ENCODE data around the gene NFIX. TPM values are rescaled to one million over a fixed set of nuclear protein-coding genes. Genes with fewer than 3 reads are reported as not detected.

Gene NFIX
- total RNA-seq, 4 donors from 2014 or later, result 39.8 to 55.8 (median 48.2) TPM

DNA sequence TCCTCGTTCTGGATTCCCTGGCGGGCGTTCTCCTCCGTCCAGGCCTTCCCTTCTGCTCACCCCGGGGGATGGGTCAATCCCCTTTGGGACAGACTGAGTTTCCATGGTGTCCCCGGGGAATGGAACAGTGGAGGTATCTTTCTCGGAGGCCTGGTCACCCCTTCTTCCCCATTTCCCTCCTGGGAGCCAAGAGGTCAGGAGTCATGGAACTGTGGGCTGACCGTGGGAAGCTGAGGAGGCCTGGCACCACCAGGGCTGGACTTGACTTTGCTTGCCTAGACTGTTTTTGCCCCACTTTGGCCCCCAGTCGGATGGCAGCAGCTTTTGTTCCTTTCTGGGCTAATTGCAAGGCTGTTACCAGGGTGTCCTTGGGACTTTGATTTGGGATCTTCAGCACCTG lies 124.8 kb downstream of the NFIX start:
- no peak for DNase-seq (ENCODE audit: low spot score in 2 of 2)
- Histone ChIP-seq H3K4me1 (peaks cover 0 to 67% (median 26%) of the 10 kb centered on the region in 4 donors), H3K27me3 (no peaks in the 10 kb centered on the region), H3K9me3 (no peaks in the 10 kb centered on the region), H3K4me3 (no peak overlapping the region), H3K36me3 (peaks cover 0 to 7% (median 0%) of the 10 kb centered on the region in 3 donors), H3K27ac (peak overlapping the region in 1 of 4 donors; percentile 35)
- TF ChIP-seq POLR2A (IDR thresholded peaks at IDR 0.05), result no peak
- no peak for TF ChIP-seq EP300 (IDR thresholded peaks at IDR 0.05)
- TF ChIP-seq, protein P1, sequence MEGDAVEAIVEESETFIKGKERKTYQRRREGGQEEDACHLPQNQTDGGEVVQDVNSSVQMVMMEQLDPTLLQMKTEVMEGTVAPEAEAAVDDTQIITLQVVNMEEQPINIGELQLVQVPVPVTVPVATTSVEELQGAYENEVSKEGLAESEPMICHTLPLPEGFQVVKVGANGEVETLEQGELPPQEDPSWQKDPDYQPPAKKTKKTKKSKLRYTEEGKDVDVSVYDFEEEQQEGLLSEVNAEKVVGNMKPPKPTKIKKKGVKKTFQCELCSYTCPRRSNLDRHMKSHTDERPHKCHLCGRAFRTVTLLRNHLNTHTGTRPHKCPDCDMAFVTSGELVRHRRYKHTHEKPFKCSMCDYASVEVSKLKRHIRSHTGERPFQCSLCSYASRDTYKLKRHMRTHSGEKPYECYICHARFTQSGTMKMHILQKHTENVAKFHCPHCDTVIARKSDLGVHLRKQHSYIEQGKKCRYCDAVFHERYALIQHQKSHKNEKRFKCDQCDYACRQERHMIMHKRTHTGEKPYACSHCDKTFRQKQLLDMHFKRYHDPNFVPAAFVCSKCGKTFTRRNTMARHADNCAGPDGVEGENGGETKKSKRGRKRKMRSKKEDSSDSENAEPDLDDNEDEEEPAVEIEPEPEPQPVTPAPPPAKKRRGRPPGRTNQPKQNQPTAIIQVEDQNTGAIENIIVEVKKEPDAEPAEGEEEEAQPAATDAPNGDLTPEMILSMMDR (IDR thresholded peaks at IDR 0.05), result no peak
- WGBS, 2 donors, result 72 to 75% methylated on average over 8 to 9 of the region's 9 CpGs

GRCh38 chr19:13120817-13121216 lies 125.5 kb downstream of the NFIX start:
- H3K4me3 ChIP-seq, result no peak overlapping the region

DNA sequence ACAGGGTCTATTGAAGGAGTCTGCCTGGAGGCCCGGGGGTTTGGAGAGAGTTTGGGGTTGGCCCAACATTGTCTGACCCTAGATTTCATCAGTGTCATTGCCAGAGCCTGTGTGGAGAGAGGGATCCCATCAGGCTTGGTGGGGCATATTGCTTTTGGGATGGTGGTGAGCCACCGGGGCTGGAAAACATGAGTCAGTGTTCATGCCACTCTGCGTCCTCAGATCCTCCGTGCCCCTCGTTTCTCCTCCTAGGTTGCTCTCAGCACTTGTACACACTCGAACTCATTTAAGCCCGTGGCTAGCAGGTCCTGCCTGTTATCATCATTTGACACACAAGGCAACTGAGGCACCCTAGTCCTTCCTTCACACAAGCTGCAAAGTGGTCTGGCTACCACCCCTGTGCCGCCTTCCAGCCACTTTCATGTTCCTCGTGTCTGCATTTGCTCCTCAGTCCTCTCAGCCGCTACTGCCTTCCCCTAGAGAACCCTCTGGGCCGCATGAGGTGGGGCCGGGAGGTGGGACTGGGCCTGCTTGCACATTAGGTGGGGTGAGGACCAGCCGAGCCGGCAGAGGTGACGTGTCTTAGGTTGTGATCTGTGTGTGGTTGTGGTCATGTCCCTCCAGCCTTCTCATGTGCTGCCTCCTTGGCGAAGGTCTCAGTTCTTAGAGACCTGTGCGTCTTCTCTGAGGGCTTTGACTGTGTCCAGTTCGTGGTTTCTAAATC lies 126.4 kb downstream of the NFIX start:
- DNase-seq (ENCODE audit: low spot score in 2 of 2), result no peak
- H3K9me3 ChIP-seq, result no peaks in the 10 kb centered on the region
- H3K36me3 ChIP-seq, result peaks cover 0 to 13% (median 0%) of the 10 kb centered on the region in 3 donors
- TF ChIP-seq, protein P1 (IDR thresholded peaks at IDR 0.05), result no peak
- TF ChIP-seq POLR2A (IDR thresholded peaks at IDR 0.05) (no peak), EP300 (IDR thresholded peaks at IDR 0.05) (no peak)
- no peak overlapping the region for H3K27ac ChIP-seq
- WGBS, 2 donors, result 83 to 84% methylated on average over 16 to 18 of the region's 18 CpGs
- H3K4me1 ChIP-seq, result peaks cover 0 to 55% (median 19%) of the 10 kb centered on the region in 4 donors
- no peaks in the 10 kb centered on the region for H3K27me3 ChIP-seq
- H3K4me3 ChIP-seq, result no peak overlapping the region

More at GRCh38 chr19:13120817-13121216, 125.5 kb downstream of the NFIX start:
- no peak for DNase-seq (ENCODE audit: low spot score in 2 of 2)
- 57 to 64% methylated on average over 10 of the region's 10 CpGs for WGBS, 2 donors
- no peaks in the 10 kb centered on the region for H3K27me3 ChIP-seq
- peak overlapping the region in 1 of 4 donors; percentile 30 for H3K27ac ChIP-seq
- no peaks in the 10 kb centered on the region for H3K9me3 ChIP-seq
- H3K4me1 ChIP-seq, result peaks cover 0 to 59% (median 23%) of the 10 kb centered on the region in 4 donors
- TF ChIP-seq, protein P1 (IDR thresholded peaks at IDR 0.05), result no peak
- TF ChIP-seq EP300 (IDR thresholded peaks at IDR 0.05) (no peak), POLR2A (IDR thresholded peaks at IDR 0.05) (no peak)
- H3K36me3 ChIP-seq, result peaks cover 0 to 5% (median 0%) of the 10 kb centered on the region in 3 donors

DNA sequence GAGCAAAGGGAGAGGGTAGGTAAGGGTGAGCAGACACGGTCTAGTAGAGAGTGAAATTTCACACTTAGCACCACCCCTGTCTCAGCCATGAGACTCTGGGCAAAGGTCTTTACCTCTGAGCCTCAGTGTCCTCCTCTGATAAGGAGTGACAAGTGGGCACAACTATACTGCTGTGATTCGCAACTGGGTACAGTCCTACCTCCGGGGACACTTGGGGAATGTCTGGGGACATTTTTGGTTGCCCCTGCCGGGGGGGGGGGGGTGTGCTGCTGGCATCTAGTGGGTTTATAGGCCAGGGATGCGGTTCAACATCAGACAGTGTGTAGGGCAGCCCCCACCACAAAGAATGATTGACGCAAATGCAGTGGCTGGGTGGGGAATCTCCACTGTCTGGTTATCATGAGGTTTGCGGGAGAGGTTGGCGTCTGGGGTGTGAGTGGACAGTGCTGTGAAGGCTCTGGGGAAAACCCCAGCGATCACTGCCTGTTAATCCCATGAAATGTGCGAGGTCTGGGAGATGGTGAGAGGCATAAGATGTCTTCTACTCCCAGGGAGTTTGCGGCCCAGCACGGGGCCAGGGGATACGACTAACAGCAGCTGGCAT lies 127.1 kb downstream of the NFIX start:
- no peaks in the 10 kb centered on the region for H3K27me3 ChIP-seq
- TF ChIP-seq, protein P1 (IDR thresholded peaks at IDR 0.05), result no peak
- TF ChIP-seq POLR2A (IDR thresholded peaks at IDR 0.05), result no peak
- TF ChIP-seq EP300 (IDR thresholded peaks at IDR 0.05), result no peak
- DNase-seq (ENCODE audit: low spot score in 2 of 2), result no peak
- H3K4me3 ChIP-seq, result no peak overlapping the region
- H3K4me1 ChIP-seq, result peaks cover 0 to 48% (median 16%) of the 10 kb centered on the region in 4 donors
- H3K27ac ChIP-seq, result no peak overlapping the region
- 86 to 92% methylated on average over 11 to 13 of the region's 13 CpGs for WGBS, 2 donors
- no peaks in the 10 kb centered on the region for H3K9me3 ChIP-seq
- peaks cover 0 to 14% (median 0%) of the 10 kb centered on the region in 3 donors for H3K36me3 ChIP-seq

Data from tibial nerve (tissue), 4 donors.